Activated CD4-positive, alpha-beta T cell treated with anti-CD3 and anti-CD28 coated beads, Interleukin-2, amount 50 U/mL, for 16 hours (primary cell): ENCODE measurements around the gene HAVCR1.
"Not testable (repeated sequence)": the region's sequence is repeated elsewhere in the genome, so short reads cannot be mapped to it uniquely, and the experiment has no call there.

Experiments used
- DNase-seq: peaks from one replicate; pipeline ENCODE4 v3.0.0-alpha.2; 2020

The HAVCR1 gene

GRCh38 chr5:157059093-157059539 is at the start of gene HAVCR1:
HAVCR1 (minus strand) TSS chr5:157059116; CDS start chr5:157057943, 1,173 bp downstream.
- no peak for DNase-seq

GRCh38 chr5:157107508-157107907 is 48.6 kb upstream of the HAVCR1 start:
- no peak for DNase-seq

GRCh38 chr5:157106630-157107461 is 47.9 kb upstream of the HAVCR1 start:
- DNase-seq, result peak; percentile 71

- DNase-seq, result peak; percentile 79
Observed at GRCh38 chr5:157100140-157100679, 41.3 kb upstream of the HAVCR1 start.

- no peak for DNase-seq
Observed at GRCh38 chr5:157088342-157088990, 29.6 kb upstream of the HAVCR1 start.

GRCh38 chr5:157086751-157087359 is 27.9 kb upstream of the HAVCR1 start:
- DNase-seq, result no peak

GRCh38 chr5:157085930-157086329 is 27.0 kb upstream of the HAVCR1 start:
- no peak for DNase-seq

GRCh38 chr5:157080286-157080685 is 21.4 kb upstream of the HAVCR1 start:
- DNase-seq, result no peak

GRCh38 chr5:157076558-157076957 is 17.6 kb upstream of the HAVCR1 start:
- peak; percentile 29 for DNase-seq

GRCh38 chr5:157072508-157072907 is 13.6 kb upstream of the HAVCR1 start:
- no peak for DNase-seq

GRCh38 chr5:157069949-157070348 is 11.0 kb upstream of the HAVCR1 start:
- DNase-seq, result no peak

GRCh38 chr5:157068785-157069184 is 9.9 kb upstream of the HAVCR1 start:
- no peak for DNase-seq

GRCh38 chr5:157068339-157068738 is 9.4 kb upstream of the HAVCR1 start:
- DNase-seq, result no peak

GRCh38 chr5:157067005-157067404 is 8.1 kb upstream of the HAVCR1 start:
- no peak for DNase-seq

- DNase-seq, result no peak
Observed at GRCh38 chr5:157066080-157066479, 7.2 kb upstream of the HAVCR1 start.

- DNase-seq, result no peak
Observed at GRCh38 chr5:157063776-157064430, 5.0 kb upstream of the HAVCR1 start.

GRCh38 chr5:157059891-157060290 is 975 bp upstream of the HAVCR1 start:
- no peak for DNase-seq

- DNase-seq, result no peak
Observed at GRCh38 chr5:157057459-157058370, 1.2 kb downstream of the HAVCR1 start.

GRCh38 chr5:157056848-157057247 is 2.1 kb downstream of the HAVCR1 start:
- DNase-seq, result not testable (repeated sequence)

GRCh38 chr5:157051604-157052245 is 7.2 kb downstream of the HAVCR1 start:
- no peak for DNase-seq

GRCh38 chr5:157050050-157050449 is 8.9 kb downstream of the HAVCR1 start:
- no peak for DNase-seq
